GM18907 (cell line): Measurements from ENCODE around the gene HS3ST5.
"Not testable (repeated sequence)": the region's sequence is repeated elsewhere in the genome, so short reads cannot be mapped to it uniquely, and the experiment has no call there.

Experiments
- ATAC-seq: cut with Tn5 transposase; IDR thresholded peaks from one replicate; pipeline ENCODE4 v1.9.1; 2021; ENCODE audit warnings: mild to moderate bottlenecking, moderate library complexity; ENCODE audit not compliant: unreplicated experiment

The HS3ST5 gene

GRCh38 chr6:114342086-114342825 lies 567 bp downstream of the HS3ST5 start:
- ATAC-seq, result no peak

- ATAC-seq, result no peak
Observed at GRCh38 chr6:114339706-114340105, 3.1 kb downstream of the HS3ST5 start.

- no peak for ATAC-seq
Observed at GRCh38 chr6:114334237-114334636, 8.6 kb downstream of the HS3ST5 start.

GRCh38 chr6:114327074-114327473 lies 15.7 kb downstream of the HS3ST5 start:
- no peak for ATAC-seq

- no peak for ATAC-seq
Observed at GRCh38 chr6:114323784-114324183, 19.0 kb downstream of the HS3ST5 start.

GRCh38 chr6:114319749-114320148 lies 23.1 kb downstream of the HS3ST5 start:
- no peak for ATAC-seq

GRCh38 chr6:114315831-114316595 lies 26.8 kb downstream of the HS3ST5 start:
- ATAC-seq, result no peak

GRCh38 chr6:114313816-114314215 lies 29.0 kb downstream of the HS3ST5 start:
- not testable (repeated sequence) for ATAC-seq

- ATAC-seq, result no peak
Observed at GRCh38 chr6:114312931-114313330, 29.9 kb downstream of the HS3ST5 start.

GRCh38 chr6:114310053-114310452 lies 32.8 kb downstream of the HS3ST5 start:
- ATAC-seq, result no peak

- ATAC-seq, result no peak
Observed at GRCh38 chr6:114304304-114304887, 38.4 kb downstream of the HS3ST5 start.

GRCh38 chr6:114301596-114302219 lies 41.1 kb downstream of the HS3ST5 start:
- ATAC-seq, result no peak

- ATAC-seq, result no peak
Observed at GRCh38 chr6:114297135-114297534, 45.7 kb downstream of the HS3ST5 start.

GRCh38 chr6:114292431-114292830 lies 50.4 kb downstream of the HS3ST5 start:
- ATAC-seq, result no peak

GRCh38 chr6:114291428-114291827 lies 51.4 kb downstream of the HS3ST5 start:
- no peak for ATAC-seq

GRCh38 chr6:114290864-114291263 lies 52.0 kb downstream of the HS3ST5 start:
- ATAC-seq, result no peak

- ATAC-seq, result no peak
Observed at GRCh38 chr6:114288701-114289495, 53.9 kb downstream of the HS3ST5 start.

- ATAC-seq, result no peak
Observed at GRCh38 chr6:114287461-114287860, 55.4 kb downstream of the HS3ST5 start.

- ATAC-seq, result no peak
Observed at GRCh38 chr6:114286211-114286610, 56.6 kb downstream of the HS3ST5 start.

GRCh38 chr6:114284281-114284680 lies 58.5 kb downstream of the HS3ST5 start:
- no peak for ATAC-seq

- ATAC-seq, result no peak
Observed at GRCh38 chr6:114282292-114282691, 60.5 kb downstream of the HS3ST5 start.
